Measurements from ENCODE around the gene XDH.

Gene XDH

DNA sequence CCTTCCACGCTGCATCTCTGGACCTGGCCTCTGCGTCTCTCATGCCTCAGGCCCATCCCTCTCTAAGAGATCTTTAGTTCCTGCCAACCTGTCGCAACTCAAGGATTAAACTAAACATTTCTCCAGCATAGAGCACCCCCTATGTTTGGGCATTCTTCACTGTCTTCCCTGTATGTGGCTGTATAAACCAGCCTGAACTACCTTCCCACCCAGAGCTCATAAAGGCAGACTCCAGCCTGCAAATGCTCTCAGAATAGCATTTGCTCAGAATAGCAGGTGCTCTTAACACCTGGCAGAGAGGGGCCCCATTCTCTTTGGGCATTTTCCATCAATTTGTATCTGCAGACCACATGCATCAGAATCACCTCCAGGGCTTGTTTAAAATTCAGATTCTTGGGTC lies 97.1 kb downstream of the XDH start:
- H3K27ac ChIP-seq (ENCODE audit: low read depth, low read length), result no peak overlapping the region
- no peak overlapping the region for H3K4me3 ChIP-seq (ENCODE audit: low read depth, low read length)
- no peak overlapping the region for H2AFZ ChIP-seq (ENCODE audit: low read length, unreplicated experiment)
- H3K79me2 ChIP-seq (ENCODE audit: control insufficient read depth, insufficient read depth, low read length, unreplicated experiment), result no peaks in the 10 kb centered on the region
- H3K36me3 ChIP-seq (ENCODE audit: insufficient read depth, low read length), result no peaks in the 10 kb centered on the region
- H3K4me1 ChIP-seq (ENCODE audit: control insufficient read depth, insufficient read depth, low read length, unreplicated experiment), result peaks cover 10% of the 10 kb centered on the region
- H3K27me3 ChIP-seq (ENCODE audit: insufficient read depth, low read length), result no peaks in the 10 kb centered on the region; the same call in 1 of the 2 replicates

DNA sequence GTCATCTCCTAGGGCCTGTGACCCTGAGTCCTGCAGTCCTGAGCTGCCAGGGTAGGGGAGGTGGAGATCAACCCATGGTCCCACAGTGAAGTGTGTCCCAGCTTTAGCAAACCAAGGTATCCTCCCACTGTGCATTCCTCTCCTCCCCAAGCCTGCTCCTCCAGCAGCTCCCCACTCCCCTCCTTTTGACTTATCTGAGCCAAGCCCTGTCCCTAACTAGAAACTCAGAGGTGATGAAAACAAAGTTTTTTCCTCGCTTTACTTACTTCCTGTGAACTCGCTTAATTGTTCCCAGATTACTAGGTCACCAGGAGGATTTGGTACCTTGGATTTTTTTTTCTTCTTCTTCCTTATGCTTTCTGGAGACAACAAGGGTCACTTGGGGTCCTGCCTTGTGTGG lies 99.8 kb downstream of the XDH start:
- Histone ChIP-seq H3K27ac (ENCODE audit: low read depth, low read length) (no peak overlapping the region), H2AFZ (ENCODE audit: low read length, unreplicated experiment) (no peak overlapping the region), H3K79me2 (ENCODE audit: control insufficient read depth, insufficient read depth, low read length, unreplicated experiment) (no peaks in the 10 kb centered on the region), H3K36me3 (ENCODE audit: insufficient read depth, low read length) (no peaks in the 10 kb centered on the region), H3K4me3 (ENCODE audit: low read depth, low read length) (no peak overlapping the region), H3K27me3 (ENCODE audit: insufficient read depth, low read length) (peaks cover 7% of the 10 kb centered on the region; the same call in 1 of the 2 replicates), H3K4me1 (ENCODE audit: control insufficient read depth, insufficient read depth, low read length, unreplicated experiment) (peaks cover 10% of the 10 kb centered on the region)

GRCh38 chr2:31312898-31313297 lies 101.6 kb downstream of the XDH start:
- Histone ChIP-seq H3K27me3 (ENCODE audit: insufficient read depth, low read length) (peaks cover 14% of the 10 kb centered on the region; the same call in 1 of the 2 replicates), H3K4me3 (ENCODE audit: low read depth, low read length) (no peak overlapping the region), H3K36me3 (ENCODE audit: insufficient read depth, low read length) (no peaks in the 10 kb centered on the region), H3K79me2 (ENCODE audit: control insufficient read depth, insufficient read depth, low read length, unreplicated experiment) (no peaks in the 10 kb centered on the region), H2AFZ (ENCODE audit: low read length, unreplicated experiment) (no peak overlapping the region), H3K27ac (ENCODE audit: low read depth, low read length) (no peak overlapping the region), H3K4me1 (ENCODE audit: control insufficient read depth, insufficient read depth, low read length, unreplicated experiment) (no peaks in the 10 kb centered on the region)

- Histone ChIP-seq H3K27ac (ENCODE audit: low read depth, low read length) (no peak overlapping the region), H2AFZ (ENCODE audit: low read length, unreplicated experiment) (no peak overlapping the region), H3K79me2 (ENCODE audit: control insufficient read depth, insufficient read depth, low read length, unreplicated experiment) (no peaks in the 10 kb centered on the region), H3K4me1 (ENCODE audit: control insufficient read depth, insufficient read depth, low read length, unreplicated experiment) (no peaks in the 10 kb centered on the region), H3K36me3 (ENCODE audit: insufficient read depth, low read length) (no peaks in the 10 kb centered on the region), H3K4me3 (ENCODE audit: low read depth, low read length) (no peak overlapping the region), H3K27me3 (ENCODE audit: insufficient read depth, low read length) (peaks cover 30% of the 10 kb centered on the region; the same call in 1 of the 2 replicates)
Observed at GRCh38 chr2:31304816-31305215, 109.7 kb downstream of the XDH start.

- Histone ChIP-seq H2AFZ (ENCODE audit: low read length, unreplicated experiment) (no peak overlapping the region), H3K79me2 (ENCODE audit: control insufficient read depth, insufficient read depth, low read length, unreplicated experiment) (no peaks in the 10 kb centered on the region), H3K27me3 (ENCODE audit: insufficient read depth, low read length) (peaks cover 27% of the 10 kb centered on the region; the same call in 1 of the 2 replicates), H3K4me1 (ENCODE audit: control insufficient read depth, insufficient read depth, low read length, unreplicated experiment) (no peaks in the 10 kb centered on the region), H3K4me3 (ENCODE audit: low read depth, low read length) (no peak overlapping the region), H3K27ac (ENCODE audit: low read depth, low read length) (no peak overlapping the region), H3K36me3 (ENCODE audit: insufficient read depth, low read length) (no peaks in the 10 kb centered on the region)
Observed at GRCh38 chr2:31302940-31303563, 111.5 kb downstream of the XDH start.

DNA sequence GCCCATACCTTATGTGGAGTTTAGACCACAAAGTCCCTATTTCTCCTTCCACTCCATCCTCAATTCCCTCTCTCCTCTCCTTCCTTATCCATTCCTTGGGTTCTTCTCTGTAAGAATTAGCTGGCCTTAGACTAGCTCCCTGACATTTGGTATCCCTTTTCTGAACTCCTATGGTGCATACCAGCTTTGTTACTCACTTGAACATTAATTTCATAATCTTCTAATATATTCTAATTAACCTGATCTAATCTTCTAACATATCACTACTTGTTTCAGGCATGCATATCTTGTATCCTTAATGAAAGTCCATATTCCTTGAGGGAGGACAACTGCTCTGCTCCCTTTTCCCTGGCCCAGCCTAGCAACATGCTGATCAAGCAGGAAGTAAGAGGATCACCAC lies 114.2 kb downstream of the XDH start:
- Histone ChIP-seq H2AFZ (ENCODE audit: low read length, unreplicated experiment) (no peak overlapping the region), H3K4me1 (ENCODE audit: control insufficient read depth, insufficient read depth, low read length, unreplicated experiment) (no peaks in the 10 kb centered on the region)

DNA sequence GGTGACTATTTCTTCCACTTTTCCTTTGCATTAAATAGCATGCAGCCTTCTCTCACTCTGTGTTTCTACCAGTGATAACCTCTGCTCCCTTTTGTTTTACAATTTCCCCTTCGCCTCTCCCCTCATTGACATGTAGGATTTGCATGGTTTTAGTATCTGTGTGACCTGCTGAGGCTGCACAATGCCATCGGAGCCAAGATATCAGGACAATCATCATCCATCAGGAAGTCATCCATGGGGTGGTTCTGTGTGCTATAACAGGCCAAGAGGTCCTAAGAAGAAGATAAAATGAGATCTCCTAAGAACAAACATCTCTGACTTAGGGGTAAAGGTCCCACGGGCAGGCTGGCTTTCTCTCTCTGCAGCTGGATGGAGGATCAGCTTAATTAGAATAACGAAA lies 115.0 kb downstream of the XDH start:
- Histone ChIP-seq H3K27ac (ENCODE audit: low read depth, low read length) (no peak overlapping the region), H2AFZ (ENCODE audit: low read length, unreplicated experiment) (no peak overlapping the region), H3K79me2 (ENCODE audit: control insufficient read depth, insufficient read depth, low read length, unreplicated experiment) (no peaks in the 10 kb centered on the region), H3K27me3 (ENCODE audit: insufficient read depth, low read length) (peaks cover 9% of the 10 kb centered on the region; the same call in 1 of the 2 replicates), H3K36me3 (ENCODE audit: insufficient read depth, low read length) (no peaks in the 10 kb centered on the region), H3K4me3 (ENCODE audit: low read depth, low read length) (no peak overlapping the region), H3K4me1 (ENCODE audit: control insufficient read depth, insufficient read depth, low read length, unreplicated experiment) (no peaks in the 10 kb centered on the region)

More for the DNA sequence above, 114.2 kb downstream of the XDH start:
- Histone ChIP-seq H3K36me3 (ENCODE audit: insufficient read depth, low read length) (no peaks in the 10 kb centered on the region), H3K27me3 (ENCODE audit: insufficient read depth, low read length) (0 out of 2 replicates have a peak, but pooled peaks cover 15% of the 10 kb centered on the region), H3K27ac (ENCODE audit: low read depth, low read length) (no peak overlapping the region), H3K4me3 (ENCODE audit: low read depth, low read length) (no peak overlapping the region), H3K79me2 (ENCODE audit: control insufficient read depth, insufficient read depth, low read length, unreplicated experiment) (no peaks in the 10 kb centered on the region)

DNA sequence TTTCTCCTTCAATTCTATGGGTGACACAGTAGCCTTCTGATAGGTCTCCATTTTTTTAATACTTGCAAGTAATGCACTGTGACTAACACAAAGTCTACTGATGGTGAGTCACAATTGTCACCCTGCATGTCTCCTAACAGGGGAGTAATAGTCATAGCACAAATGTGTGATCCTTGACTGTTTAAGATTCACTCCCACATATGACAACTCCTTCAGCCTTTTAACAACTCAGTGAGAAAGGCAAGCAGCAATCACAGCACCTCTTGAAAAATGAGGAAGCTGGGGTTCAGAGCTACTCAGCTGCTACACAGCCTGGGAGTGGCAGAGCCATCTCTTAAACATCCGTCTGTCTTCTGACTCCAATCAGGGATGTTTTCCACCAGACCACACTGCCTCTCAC lies 116.8 kb downstream of the XDH start:
- no peaks in the 10 kb centered on the region for H3K4me1 ChIP-seq (ENCODE audit: control insufficient read depth, insufficient read depth, low read length, unreplicated experiment)
- H3K36me3 ChIP-seq (ENCODE audit: insufficient read depth, low read length), result no peaks in the 10 kb centered on the region
- H3K79me2 ChIP-seq (ENCODE audit: control insufficient read depth, insufficient read depth, low read length, unreplicated experiment), result no peaks in the 10 kb centered on the region
- H2AFZ ChIP-seq (ENCODE audit: low read length, unreplicated experiment), result no peak overlapping the region
- peaks cover 9% of the 10 kb centered on the region; the same call in 1 of the 2 replicates for H3K27me3 ChIP-seq (ENCODE audit: insufficient read depth, low read length)
- H3K4me3 ChIP-seq (ENCODE audit: low read depth, low read length), result no peak overlapping the region
- no peak overlapping the region for H3K27ac ChIP-seq (ENCODE audit: low read depth, low read length)

GRCh38 chr2:31296641-31297287 lies 117.8 kb downstream of the XDH start:
- Histone ChIP-seq H3K4me3 (ENCODE audit: low read depth, low read length) (no peak overlapping the region), H3K36me3 (ENCODE audit: insufficient read depth, low read length) (no peaks in the 10 kb centered on the region), H2AFZ (ENCODE audit: low read length, unreplicated experiment) (no peak overlapping the region), H3K27me3 (ENCODE audit: insufficient read depth, low read length) (peaks cover 9% of the 10 kb centered on the region; the same call in 1 of the 2 replicates), H3K79me2 (ENCODE audit: control insufficient read depth, insufficient read depth, low read length, unreplicated experiment) (no peaks in the 10 kb centered on the region), H3K27ac (ENCODE audit: low read depth, low read length) (no peak overlapping the region), H3K4me1 (ENCODE audit: control insufficient read depth, insufficient read depth, low read length, unreplicated experiment) (no peaks in the 10 kb centered on the region)

- Histone ChIP-seq H3K79me2 (ENCODE audit: control insufficient read depth, insufficient read depth, low read length, unreplicated experiment) (no peaks in the 10 kb centered on the region), H3K4me3 (ENCODE audit: low read depth, low read length) (no peak overlapping the region), H3K27ac (ENCODE audit: low read depth, low read length) (no peak overlapping the region), H3K27me3 (ENCODE audit: insufficient read depth, low read length) (peaks cover 3% of the 10 kb centered on the region; the same call in 1 of the 2 replicates), H3K36me3 (ENCODE audit: insufficient read depth, low read length) (no peaks in the 10 kb centered on the region), H2AFZ (ENCODE audit: low read length, unreplicated experiment) (no peak overlapping the region), H3K4me1 (ENCODE audit: control insufficient read depth, insufficient read depth, low read length, unreplicated experiment) (no peaks in the 10 kb centered on the region)
Observed at GRCh38 chr2:31294196-31294595, 120.3 kb downstream of the XDH start.

DNA sequence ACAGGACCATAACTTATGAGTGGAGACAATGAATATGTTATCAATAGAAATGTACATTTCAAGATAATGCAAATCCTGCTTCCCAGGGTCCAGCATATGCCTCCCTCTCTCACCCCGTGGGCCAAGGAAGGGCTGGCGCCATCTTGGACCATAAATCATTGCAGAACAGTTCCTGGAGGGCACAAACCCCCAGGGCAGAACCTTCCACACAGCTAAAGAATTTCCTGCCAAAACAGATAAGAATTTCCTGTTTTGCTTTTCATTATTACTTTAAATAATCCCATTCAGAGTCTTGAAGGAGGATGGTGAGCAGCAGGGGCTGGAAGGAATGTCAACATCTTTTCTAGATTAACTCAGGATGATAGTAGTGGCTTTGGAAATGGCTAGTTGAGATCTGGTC lies 126.9 kb downstream of the XDH start:
- Histone ChIP-seq H3K27me3 (ENCODE audit: insufficient read depth, low read length) (no peaks in the 10 kb centered on the region), H3K79me2 (ENCODE audit: control insufficient read depth, insufficient read depth, low read length, unreplicated experiment) (no peaks in the 10 kb centered on the region), H3K4me3 (ENCODE audit: low read depth, low read length) (no peak overlapping the region), H3K27ac (ENCODE audit: low read depth, low read length) (no peak overlapping the region), H2AFZ (ENCODE audit: low read length, unreplicated experiment) (peak overlapping the region; percentile 11), H3K4me1 (ENCODE audit: control insufficient read depth, insufficient read depth, low read length, unreplicated experiment) (peaks cover 12% of the 10 kb centered on the region), H3K36me3 (ENCODE audit: insufficient read depth, low read length) (no peaks in the 10 kb centered on the region)
